HG03558 (cell line): ENCODE data around the gene PMIS2.

Experiments
- ATAC-seq: cut with Tn5 transposase; IDR thresholded peaks from one replicate; pipeline ENCODE4 v1.9.1; 2021; ENCODE audit warnings: moderate number of reproducible peaks; ENCODE audit not compliant: unreplicated experiment; ENCODE audit errors: extremely low read depth

PMIS2 gene

GRCh38 chr19:35585848-35586247, at the start of gene PMIS2:
Gene PMIS2, plus strand, starts transcription at chr19:35586173. Its CDS starts 87 bp downstream, at chr19:35586260.
- ATAC-seq = no peak

- ATAC-seq = no peak
These were observed 46.7 kb upstream of the PMIS2 start for GRCh38 chr19:35539314-35539713.

- no peak for ATAC-seq
These were observed 46.1 kb upstream of the PMIS2 start for GRCh38 chr19:35539850-35540249.

GRCh38 chr19:35540356-35540927, 45.5 kb upstream of the PMIS2 start:
- no peak for ATAC-seq

GRCh38 chr19:35542209-35542608, 43.8 kb upstream of the PMIS2 start:
- ATAC-seq = no peak

- ATAC-seq = no peak
These were observed 42.5 kb upstream of the PMIS2 start for GRCh38 chr19:35543280-35544109.

GRCh38 chr19:35544110-35544802, 41.7 kb upstream of the PMIS2 start:
- no peak for ATAC-seq

GRCh38 chr19:35545001-35545854, 40.7 kb upstream of the PMIS2 start, which contains the start of gene TMEM147:
Gene TMEM147, plus strand, starts transcription at chr19:35545626. Its CDS starts 114 bp downstream, at chr19:35545740.
- no peak for ATAC-seq

GRCh38 chr19:35545855-35546381, 40.1 kb upstream of the PMIS2 start:
- no peak for ATAC-seq

GRCh38 chr19:35546532-35546931, 39.4 kb upstream of the PMIS2 start:
- ATAC-seq = no peak

GRCh38 chr19:35549174-35549788, 36.7 kb upstream of the PMIS2 start:
- ATAC-seq = no peak

GRCh38 chr19:35549879-35550523, 36.0 kb upstream of the PMIS2 start:
- no peak for ATAC-seq

GRCh38 chr19:35551091-35551810, 34.7 kb upstream of the PMIS2 start:
- ATAC-seq = no peak

- ATAC-seq = no peak
These were observed 33.2 kb upstream of the PMIS2 start for GRCh38 chr19:35552534-35553384.

GRCh38 chr19:35553385-35554000, 32.5 kb upstream of the PMIS2 start:
- no peak for ATAC-seq

- no peak for ATAC-seq
These were observed 31.9 kb upstream of the PMIS2 start for GRCh38 chr19:35554076-35554475.
